NCI-H345 treated with DMSO at 0.1 percent for 48 hours (cell line): Measurements from ENCODE around the gene DHRS7B.
A peak's percentile ranks its signal among the peaks of the same experiment; 100 is the strongest.
"Not testable (repeated sequence)": the region's sequence is repeated elsewhere in the genome, so short reads cannot be mapped to it uniquely, and the experiment has no call there.

Source experiments
- DNase-seq: peaks from one replicate; lab custom pipeline; 2025; ENCODE audit not compliant: unreplicated experiment; lab: John Stamatoyannopoulos, UW

DHRS7B gene

DNA sequence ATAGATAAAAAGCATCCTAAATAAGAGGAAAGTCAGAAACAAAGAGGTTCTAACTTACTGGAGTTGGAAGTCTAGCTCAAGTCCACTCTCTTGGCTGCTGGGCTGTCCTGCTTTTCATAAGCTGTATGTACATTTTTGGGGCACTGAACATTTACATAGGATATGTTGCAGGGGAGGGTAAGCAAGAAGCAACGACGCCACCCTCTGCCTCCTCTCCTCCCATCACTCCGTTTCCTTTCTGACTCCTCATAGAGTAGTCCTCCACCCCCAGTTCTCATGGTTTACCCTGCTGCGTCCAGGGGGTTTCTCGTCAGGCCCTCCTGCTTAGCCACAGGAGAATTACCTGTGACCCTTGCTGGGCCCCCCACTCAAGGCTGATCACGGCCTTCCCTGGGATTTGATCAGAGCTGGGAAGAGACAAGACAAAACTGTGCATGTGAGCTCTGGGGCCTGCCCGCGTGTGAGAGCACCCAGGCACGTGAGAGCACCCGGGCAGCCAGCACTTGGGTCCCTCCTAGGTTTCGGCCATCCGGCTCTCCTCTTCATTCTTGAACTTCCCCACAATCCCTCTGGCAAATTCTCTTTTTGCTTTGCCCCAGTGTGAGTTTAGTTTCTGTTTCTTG, 50.1 kb downstream of the DHRS7B start:
- no peak for DNase-seq

DNA sequence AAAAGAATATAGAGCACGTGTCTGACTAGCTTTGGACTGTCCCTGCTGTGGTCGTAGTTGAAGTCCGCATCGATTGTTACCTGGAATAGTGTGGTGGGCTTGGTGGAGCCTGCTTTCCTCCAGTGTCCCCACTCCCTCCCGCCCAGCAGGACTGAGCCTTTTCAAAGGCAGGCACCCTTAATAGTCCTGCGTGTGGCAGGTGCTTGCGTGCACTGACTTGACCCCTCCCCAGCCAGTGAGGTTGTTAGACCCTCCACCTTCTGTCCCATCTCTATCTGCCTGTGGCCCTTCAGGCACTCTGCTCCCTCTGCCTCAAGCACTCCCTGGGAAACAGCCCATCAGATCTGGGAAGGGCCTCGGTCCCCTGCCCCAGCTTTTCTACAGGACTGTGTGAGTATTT, 50.6 kb downstream of the DHRS7B start:
- no peak for DNase-seq

DNA sequence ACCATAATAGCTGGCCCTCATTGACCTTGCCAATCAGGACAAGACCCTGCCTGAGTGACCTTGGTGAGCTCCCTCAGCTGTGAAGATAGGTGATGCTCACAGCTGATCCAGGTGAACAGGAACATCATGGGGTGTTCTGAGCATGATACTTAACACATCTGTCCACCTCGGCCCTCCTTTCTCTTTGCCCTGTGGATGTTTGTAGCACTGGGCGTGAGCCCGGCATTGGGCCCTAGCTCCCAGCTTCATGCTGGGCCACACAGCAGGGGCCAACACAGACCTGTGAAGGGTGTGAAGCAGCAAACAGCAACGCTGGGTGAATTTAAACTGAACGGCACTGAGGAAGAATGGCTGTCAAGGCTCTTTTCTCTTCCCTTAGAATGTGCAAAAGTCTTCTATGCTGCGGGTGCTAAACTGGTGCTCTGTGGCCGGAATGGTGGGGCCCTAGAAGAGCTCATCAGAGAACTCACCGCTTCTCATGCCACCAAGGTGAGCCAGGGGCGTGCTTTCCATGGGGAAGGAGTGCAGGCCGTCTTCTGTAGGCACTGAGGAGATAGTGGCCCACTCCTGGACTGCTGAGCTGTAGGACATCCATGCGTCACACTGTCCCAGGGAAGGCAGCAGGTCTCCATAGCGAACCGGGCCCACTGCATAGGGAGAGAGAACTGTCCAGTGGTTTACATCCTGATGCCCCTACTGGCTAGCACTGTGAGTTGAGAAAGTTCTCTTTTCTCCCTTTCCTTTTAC, 51.3 kb downstream of the DHRS7B start:
- DNase-seq = no peak

DNA sequence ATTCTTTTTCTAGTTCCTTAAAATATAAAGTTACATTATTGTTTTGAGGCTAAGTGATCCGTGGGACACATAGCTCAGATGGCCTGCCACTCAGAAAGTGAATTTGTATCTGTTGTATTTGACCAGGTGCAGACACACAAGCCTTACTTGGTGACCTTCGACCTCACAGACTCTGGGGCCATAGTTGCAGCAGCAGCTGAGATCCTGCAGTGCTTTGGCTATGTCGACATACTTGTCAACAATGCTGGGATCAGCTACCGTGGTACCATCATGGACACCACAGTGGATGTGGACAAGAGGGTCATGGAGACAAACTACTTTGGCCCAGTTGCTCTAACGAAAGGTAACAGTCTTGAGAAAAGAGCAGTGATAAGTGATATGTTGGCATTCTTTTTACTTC, 56.7 kb downstream of the DHRS7B start:
- no peak for DNase-seq

DNA sequence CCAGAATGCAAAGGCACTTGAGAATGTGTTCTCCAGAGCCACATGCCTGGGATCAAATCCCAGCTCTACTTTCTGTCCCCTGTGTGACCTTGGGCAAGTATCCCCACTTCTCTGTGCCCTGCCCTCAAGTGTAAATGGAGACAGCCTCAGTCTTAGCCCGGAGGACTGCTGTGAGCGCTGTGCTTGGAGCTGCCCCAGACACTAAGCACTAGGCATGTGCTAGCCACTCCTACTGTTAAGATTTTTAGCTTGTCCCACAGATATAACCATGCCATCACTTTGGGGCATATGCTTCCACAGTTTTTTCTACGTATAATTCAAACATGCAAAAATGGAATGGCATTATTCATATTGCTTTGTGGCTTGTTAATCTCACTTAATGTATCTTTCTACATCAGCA, 57.8 kb downstream of the DHRS7B start:
- no peak for DNase-seq

DNA sequence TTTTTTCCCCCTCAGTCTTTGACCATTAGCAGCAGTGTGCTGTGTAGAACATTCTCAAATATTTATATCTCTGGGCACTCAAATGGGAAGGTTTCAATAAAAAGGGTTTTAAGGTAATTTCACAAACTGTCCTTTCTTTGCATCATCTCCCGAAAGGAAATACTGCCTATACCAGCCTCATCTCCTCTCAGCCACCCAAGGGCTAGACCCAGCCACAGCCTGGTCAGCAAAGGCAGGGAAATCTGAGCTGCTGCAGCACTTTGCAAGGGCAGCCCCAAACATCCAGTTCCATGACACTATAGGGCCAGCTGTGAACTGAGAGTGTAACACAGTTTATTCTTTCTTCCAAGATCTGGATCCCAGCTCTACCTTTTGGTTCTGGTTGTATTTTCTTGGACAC, 58.3 kb downstream of the DHRS7B start:
- no peak for DNase-seq

DNA sequence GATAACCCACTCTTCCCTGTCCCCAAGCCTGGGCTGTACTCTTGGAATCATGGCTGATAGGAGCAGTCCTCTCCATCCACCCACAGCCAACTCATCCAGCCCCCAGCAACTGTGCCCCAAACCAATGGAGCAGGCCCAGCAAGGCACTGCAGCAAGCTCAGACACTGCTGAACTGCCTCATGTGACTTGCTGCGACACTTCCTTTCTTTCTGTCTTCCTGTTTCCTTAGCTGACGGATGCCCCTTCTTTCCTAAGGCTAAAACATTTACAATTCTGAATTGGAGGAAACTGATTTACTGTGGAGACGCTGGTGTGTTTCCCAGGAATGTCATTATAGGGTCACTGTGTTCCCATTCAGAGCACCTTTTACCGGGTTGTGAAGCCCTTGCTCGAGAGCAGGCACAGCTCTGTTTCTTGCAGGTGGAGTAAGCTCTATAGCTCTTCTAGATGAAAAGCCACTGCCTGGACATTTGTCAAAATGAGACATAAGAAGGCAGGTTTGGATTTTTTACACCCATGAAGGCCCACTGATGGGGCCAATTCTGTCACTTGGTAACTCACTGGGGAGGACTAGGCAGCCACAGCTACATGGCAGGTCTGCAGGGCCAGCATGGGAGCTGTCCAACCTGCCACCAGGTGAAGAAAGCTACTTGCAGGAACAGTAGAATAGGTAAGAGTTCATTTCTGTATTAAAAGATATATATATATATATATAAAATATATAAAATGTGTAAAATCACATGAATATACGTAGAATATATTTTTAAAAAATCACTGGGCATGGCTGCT, 59.8 kb downstream of the DHRS7B start:
- DNase-seq = no peak

DNA sequence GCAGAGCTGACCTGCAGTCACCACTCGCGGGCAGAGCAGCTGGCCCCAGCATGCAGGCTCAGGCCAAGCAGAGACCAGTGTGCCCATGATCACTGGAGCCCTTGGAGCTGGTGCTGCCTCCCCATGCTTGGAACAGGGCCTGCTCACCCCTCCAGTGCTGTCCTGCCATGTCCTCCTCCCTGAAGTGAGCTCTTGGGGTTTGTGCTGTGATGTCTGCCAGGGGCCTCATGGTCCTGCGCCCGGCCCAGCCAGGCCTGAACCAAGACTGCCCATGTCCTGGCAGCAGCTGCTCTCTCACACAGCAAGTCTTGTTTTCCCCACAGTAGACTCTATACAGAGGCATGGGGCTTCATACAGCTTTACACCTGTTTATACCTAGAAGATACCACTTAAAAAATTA, 62.6 kb downstream of the DHRS7B start:
- DNase-seq = no peak

DNA sequence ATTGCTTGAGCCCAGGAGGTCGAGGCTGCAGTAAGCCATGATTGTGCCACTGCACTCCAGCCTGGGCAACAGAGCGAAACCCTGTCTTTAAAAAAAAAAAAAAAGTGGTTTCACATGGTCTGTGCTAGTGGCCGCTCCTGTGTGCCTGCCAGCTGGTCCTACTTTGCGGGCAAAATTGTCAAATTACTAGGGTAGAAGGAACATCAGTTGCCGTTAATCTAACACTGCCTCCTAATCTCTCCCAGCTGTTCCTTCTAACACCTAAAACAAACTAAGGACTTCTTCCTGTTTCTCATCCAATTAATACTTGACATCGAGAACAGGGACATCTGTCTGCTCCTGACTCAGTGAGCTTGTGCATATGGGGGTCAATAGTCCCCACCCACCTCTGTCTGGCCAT, 63.3 kb downstream of the DHRS7B start:
- DNase-seq = no peak

DNA sequence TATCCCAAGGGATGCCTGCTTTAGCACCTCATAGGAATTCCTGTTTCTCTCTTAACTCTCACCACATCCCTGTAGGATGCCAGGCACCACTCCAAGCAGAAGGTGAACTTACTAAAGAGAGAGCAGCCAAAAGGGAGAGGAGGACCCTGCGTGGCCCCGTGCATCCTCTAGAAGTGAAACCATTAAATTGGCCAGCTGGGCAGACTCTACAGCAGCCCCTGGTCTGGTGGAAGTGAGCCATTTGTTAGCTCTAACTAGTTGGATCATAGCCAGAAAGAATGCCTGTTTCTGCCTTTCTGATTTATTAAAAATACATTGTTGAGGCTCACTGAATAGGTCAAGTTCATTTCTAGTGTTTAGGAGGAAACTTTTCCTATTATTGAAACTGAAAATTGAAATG, 64.9 kb downstream of the DHRS7B start:
- DNase-seq = no peak

DNA sequence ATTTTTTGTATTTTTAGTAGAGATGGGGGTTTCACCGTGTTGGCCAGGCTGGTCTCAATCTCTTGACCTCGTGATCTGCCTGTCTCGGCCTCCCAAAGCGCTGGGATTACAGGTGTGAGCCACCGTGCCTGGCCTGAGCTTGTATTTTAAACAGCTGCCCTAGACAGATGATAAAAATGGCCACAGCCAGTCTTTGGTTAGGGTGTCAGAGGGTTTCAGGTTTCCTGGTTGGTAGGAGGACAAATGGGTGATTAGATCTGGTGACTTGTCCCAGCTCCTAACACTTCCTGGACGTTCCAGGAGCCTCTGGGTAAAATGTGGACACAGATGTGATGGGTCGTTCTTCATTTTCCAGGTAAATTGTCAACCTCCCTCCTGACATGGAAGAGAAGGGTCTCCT, 65.7 kb downstream of the DHRS7B start:
- DNase-seq = not testable (repeated sequence)

DNA sequence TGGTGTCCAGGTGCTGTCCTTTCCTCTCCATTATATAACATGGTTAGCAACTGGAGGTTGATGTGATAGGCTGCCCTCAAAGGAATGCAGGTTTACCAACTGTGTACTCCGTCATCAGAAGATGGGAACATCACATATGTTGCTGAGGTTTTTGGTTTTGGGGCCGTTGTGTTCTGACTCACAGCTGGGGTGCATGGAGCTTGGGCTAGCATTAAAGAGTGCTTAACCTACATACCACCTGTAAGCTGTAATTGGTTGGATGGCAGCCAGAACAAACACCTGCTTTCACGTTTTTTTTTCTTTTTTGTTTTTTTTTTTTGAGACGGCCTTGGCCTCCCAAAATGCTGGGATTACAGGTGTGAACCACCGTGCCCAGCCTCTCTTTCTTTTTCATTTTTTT, 66.3 kb downstream of the DHRS7B start:
- DNase-seq = peak; percentile 50

DNA sequence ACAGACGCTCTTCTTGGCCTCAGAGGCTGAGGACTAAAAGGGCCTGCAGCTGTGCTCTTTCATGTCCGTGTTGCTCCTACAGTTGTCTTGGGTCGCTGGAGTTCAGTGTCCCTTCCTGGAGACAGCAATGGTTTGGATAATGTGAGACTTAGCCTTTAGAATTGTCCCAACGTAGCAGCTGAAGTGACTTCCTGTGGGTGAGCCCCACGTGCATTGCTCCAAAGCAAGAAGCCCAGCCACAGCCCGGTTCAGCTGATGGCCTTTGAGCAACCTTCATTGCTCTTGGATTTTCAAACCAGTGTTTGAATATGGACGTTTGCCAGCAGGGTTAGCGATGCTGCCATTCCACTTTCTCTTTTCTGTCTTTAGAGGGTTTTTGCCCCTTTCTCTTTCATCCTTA, 67.5 kb downstream of the DHRS7B start:
- no peak for DNase-seq

DNA sequence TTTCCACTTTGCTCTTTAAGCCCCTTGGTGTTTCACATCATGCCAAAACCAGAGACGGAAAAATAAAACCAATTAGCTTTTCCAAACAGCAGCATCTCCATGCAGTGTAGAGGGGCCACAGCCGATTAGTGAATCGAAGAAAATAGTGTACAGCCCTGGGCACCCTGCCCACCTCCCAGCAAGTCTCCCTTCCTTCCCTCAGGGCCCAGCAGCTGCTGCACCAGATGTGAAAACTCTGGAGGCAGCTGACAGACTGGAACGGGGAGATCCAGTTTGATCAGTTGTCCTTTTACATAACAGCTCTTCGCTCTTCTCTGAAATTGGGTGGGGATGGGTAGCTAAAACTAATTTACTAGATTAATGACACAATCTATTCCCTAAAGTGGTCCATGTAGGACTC, 67.9 kb downstream of the DHRS7B start:
- no peak for DNase-seq

DNA sequence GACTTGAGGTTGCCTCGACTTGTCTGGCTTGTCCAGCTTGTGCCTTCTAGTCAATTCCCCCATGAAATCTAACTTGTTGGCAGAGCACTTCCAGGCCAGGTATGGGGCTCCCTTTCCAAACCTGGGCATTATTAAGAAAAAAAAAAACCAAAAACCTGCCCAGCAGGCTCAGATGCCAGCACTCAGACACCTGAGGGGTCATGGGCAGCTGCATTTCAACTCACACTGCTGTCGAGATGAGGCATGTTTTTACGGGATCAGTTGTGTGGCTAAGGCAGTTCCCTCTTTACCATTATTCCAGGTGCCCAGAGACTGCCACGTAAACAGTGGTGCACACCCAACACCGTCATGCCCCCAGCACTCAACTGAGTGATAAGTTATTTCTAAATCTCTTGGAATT, 69.4 kb downstream of the DHRS7B start:
- no peak for DNase-seq

DNA sequence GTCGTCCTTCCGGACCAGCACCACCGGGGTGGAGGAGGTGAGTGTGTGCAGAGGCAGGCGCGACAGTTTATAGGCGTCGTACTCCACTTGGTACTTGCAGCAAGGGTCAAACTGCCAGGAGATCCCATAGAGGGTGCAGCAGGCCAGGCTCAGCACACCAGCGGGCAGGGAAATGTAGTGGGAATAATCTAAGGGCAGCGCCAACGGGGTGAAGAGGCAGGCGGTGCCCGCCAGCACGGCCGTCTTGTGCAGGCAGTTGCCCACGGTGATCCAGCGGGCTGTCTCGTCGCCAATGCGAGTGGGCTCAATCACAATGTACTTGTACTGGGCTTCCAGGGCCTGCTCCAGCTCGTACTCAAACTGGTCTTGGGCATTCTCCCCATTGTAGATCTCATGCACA, 71.6 kb downstream of the DHRS7B start:
- DNase-seq = no peak

DNA sequence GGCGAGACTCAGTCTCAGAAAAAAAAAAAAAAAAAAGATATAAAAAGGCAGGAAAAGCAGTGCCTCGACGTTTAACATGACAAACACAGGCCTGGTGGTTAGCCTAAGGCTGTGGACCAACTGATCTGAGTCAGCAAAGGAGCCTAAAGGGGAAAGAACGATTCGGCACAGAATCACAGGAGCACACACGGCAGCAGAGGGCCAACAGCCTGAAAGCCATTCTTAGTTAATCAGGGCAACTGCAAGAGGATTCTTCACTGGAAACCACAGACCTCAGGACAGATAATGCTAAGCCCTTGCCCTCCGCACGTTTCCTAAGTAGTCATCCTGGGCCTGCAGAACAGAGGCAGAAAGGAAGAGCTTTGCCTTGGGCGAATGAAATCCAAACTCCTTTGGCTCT, 72.5 kb downstream of the DHRS7B start:
- no peak for DNase-seq

DNA sequence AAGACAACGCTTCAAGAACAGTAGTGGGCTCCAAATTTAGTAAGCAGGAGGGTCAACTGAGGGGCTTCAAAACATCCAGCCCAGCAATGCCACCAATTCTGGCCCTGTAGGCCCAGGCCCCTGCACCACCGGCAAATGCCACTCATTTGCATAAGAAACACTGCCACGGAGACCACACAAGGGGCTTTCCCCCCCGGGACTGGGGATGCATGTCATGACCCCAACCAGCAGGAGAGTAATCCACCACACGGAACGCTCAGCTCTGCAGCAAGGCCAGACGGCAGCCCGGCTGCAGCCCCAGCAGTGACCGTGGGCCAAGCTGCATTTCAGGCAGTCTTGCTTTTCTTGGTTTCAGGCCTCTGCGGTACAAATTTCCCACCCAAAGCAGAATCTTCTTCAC, 73.1 kb downstream of the DHRS7B start:
- no peak for DNase-seq

DNA sequence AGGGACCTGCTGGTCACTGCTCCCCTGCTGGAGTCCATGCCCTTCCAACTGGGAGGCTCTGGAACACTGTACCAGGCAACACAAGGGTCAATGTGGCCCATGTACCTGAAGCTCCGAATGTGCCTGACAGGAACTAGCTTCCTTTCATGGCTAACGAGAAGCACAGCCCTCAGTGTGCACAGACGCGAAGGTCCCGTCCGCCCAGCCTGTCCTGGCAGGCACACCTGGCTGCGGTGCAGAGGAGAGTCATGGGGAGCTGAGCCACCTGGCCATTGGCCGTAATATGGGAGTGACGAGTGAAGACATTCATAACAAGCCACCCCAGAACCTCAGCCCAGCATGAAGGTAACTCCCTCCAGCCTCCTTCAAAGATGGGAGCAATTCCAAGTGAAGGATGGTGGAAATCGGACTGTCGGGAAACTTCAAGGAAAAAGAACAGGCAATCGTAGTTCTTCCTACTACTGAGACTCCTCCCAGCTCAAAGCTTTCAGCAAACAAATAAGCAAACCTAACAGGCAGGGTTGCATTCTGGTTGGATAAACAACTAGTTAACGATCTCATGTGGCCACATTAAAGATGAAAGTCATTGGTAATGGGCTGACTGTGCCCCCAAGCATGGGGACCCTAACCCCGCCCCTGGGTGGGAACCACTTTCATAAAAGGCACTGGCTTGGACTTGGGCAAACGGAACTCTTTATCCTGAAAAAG, 74.0 kb downstream of the DHRS7B start:
- no peak for DNase-seq

DNA sequence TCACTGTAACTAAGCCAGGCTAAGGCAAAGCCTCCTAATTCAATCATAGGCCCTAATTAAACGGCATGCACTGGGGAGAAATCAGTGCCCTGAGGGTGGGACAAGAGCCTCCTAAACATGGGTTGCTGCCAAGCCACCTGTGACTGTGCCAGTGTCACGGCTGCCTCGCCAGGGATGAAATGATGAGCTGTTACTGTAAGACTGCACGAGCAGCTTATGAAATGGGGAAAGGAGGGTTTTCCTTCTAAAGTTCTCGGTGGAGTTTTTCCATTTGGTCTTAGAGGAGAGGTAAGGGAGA, 74.5 kb downstream of the DHRS7B start:
- DNase-seq = no peak

DNA sequence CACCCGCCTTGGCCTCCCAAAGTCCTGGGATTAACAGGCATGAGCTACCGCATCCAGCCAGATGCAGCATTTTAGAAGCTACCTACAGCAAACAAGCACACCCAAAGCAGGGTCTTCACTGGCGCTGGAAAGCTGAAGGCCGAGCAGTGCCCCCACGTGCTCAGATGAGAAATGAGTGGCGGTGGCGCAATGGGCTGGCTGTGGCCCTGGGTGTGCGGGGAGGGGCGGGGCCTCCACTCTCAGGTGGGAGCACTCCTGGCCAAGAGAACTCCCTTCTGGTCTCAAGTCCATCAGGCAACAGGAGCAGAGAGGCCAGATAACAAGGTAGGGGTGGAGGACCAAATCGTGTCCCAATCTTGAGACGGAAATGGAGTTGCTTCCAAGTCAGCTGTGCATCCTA, 75.1 kb downstream of the DHRS7B start:
- no peak for DNase-seq

DNA sequence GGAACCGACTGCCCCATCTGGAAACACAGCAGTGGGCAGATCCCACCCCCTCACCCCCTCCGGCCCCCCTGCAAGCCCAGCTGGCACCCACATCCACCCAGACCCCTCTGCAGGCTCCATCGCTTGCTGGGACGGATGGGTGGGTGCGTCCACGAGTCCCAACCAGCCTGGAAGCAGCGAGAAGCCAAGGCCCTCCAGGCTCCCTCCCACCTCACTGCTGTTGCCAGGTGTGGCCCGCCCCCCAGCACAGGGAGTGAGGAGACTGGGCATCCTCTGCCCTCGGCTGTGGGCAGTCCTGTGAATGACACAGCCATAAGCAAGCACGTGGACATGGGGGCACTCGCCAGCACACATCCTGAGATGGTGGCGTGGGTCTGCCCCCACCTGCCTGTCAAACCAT, 75.7 kb downstream of the DHRS7B start:
- no peak for DNase-seq
